Measurements from ENCODE around the gene ACTL7A. TPM values are rescaled to one million over a fixed set of nuclear protein-coding genes. Genes with fewer than 3 reads are reported as not detected.
"Not testable (repeated sequence)": the region's sequence is repeated elsewhere in the genome, so short reads cannot be mapped to it uniquely, and the experiment has no call there.

Gene ACTL7A
- total RNA-seq, 1 donor from 2014 or later, result not detected

DNA sequence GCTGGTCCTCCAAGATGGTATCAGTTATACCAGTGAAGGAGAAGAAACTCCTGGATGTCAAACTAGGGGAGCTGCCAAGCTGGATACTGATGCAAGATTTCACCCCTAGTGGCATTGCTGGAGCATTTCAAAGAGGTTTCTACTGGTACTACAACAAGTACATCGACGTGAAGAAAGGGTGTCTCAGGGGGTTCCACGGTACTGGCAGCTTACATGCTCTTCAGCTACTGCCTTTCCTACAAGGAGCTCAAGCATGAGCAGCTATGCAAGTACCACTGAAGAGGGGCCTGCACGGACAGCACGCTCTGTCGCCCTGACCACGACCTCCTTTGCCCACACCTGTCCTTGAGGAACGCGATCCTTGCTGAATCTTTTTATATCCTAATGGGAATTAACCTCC lies 25.7 kb upstream of the ACTL7A start:
- TF ChIP-seq, protein P1, sequence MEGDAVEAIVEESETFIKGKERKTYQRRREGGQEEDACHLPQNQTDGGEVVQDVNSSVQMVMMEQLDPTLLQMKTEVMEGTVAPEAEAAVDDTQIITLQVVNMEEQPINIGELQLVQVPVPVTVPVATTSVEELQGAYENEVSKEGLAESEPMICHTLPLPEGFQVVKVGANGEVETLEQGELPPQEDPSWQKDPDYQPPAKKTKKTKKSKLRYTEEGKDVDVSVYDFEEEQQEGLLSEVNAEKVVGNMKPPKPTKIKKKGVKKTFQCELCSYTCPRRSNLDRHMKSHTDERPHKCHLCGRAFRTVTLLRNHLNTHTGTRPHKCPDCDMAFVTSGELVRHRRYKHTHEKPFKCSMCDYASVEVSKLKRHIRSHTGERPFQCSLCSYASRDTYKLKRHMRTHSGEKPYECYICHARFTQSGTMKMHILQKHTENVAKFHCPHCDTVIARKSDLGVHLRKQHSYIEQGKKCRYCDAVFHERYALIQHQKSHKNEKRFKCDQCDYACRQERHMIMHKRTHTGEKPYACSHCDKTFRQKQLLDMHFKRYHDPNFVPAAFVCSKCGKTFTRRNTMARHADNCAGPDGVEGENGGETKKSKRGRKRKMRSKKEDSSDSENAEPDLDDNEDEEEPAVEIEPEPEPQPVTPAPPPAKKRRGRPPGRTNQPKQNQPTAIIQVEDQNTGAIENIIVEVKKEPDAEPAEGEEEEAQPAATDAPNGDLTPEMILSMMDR (IDR thresholded peaks at IDR 0.05; ENCODE audit: insufficient read depth, low read length, poor library complexity, severe bottlenecking), result no peak
- no peak for DNase-seq (ENCODE audit: low read depth)
- Histone ChIP-seq H3K27me3 (ENCODE audit: control insufficient read depth, insufficient read depth, low read length) (no peaks in the 10 kb centered on the region), H3K4me3 (ENCODE audit: low read depth, low read length) (no peak overlapping the region), H3K36me3 (ENCODE audit: control insufficient read depth, insufficient read depth, low read length) (no peaks in the 10 kb centered on the region)

DNA sequence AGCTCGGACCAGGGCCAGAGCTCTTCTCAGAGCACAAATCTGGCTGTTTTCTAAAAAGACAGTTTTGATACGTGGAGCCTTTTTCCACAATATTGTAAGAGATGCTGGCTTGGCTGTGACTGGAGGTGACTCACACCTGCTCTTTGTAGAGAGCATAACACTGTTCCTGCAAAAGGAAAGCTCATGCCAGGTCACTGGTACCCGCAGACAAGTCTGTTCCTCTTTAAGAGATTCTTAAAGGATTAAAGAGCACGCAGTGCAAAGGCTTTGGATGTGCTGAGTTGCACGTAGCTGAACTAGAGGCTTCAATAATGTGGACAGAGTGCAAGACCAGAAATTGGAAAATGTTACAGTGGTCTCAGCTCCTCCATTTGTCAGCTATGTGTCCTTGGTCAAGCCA lies 25.3 kb upstream of the ACTL7A start:
- Histone ChIP-seq H3K4me3 (ENCODE audit: low read depth, low read length) (no peak overlapping the region), H3K36me3 (ENCODE audit: control insufficient read depth, insufficient read depth, low read length) (no peaks in the 10 kb centered on the region), H3K27me3 (ENCODE audit: control insufficient read depth, insufficient read depth, low read length) (no peaks in the 10 kb centered on the region)
- DNase-seq (ENCODE audit: low read depth), result no peak
- TF ChIP-seq, protein P1 (IDR thresholded peaks at IDR 0.05; ENCODE audit: insufficient read depth, low read length, poor library complexity, severe bottlenecking), result no peak

DNA sequence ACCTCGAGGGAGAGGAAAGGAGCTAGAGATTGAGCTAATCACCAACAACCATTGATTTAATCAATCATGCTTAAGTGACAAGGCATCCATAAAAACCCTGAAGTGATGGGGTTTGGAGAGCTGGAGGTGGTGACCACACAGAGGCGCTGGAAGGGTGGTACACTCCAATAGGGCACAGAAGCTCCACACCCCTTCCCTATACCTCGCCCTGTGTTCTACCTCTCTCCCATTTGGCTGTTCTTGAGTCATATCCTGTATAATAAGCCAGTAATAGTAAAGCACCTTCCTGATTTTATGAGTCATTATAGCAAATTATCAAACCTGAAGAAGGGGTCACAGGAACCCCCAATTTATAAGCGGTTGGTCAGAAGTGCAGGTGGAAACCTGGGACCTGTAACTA lies 24.5 kb upstream of the ACTL7A start:
- TF ChIP-seq, protein P1 (IDR thresholded peaks at IDR 0.05; ENCODE audit: insufficient read depth, low read length, poor library complexity, severe bottlenecking), result no peak
- no peak overlapping the region for H3K4me3 ChIP-seq (ENCODE audit: low read depth, low read length)
- no peaks in the 10 kb centered on the region for H3K36me3 ChIP-seq (ENCODE audit: control insufficient read depth, insufficient read depth, low read length)
- no peak for DNase-seq (ENCODE audit: low read depth)
- H3K27me3 ChIP-seq (ENCODE audit: control insufficient read depth, insufficient read depth, low read length), result no peaks in the 10 kb centered on the region

- no peaks in the 10 kb centered on the region for H3K36me3 ChIP-seq (ENCODE audit: control insufficient read depth, insufficient read depth, low read length)
- TF ChIP-seq, protein P1 (IDR thresholded peaks at IDR 0.05; ENCODE audit: insufficient read depth, low read length, poor library complexity, severe bottlenecking), result no peak
- no peak for DNase-seq (ENCODE audit: low read depth)
- H3K27me3 ChIP-seq (ENCODE audit: control insufficient read depth, insufficient read depth, low read length), result no peaks in the 10 kb centered on the region
- no peak overlapping the region for H3K4me3 ChIP-seq (ENCODE audit: low read depth, low read length)
Measured at GRCh38 chr9:108838017-108838416, 24.0 kb upstream of the ACTL7A start.

- not testable (repeated sequence) for DNase-seq (ENCODE audit: low read depth); H3K4me3 ChIP-seq (ENCODE audit: low read depth, low read length); H3K27me3 ChIP-seq (ENCODE audit: control insufficient read depth, insufficient read depth, low read length); H3K36me3 ChIP-seq (ENCODE audit: control insufficient read depth, insufficient read depth, low read length)
Measured at GRCh38 chr9:108839561-108839960, 22.5 kb upstream of the ACTL7A start.

- H3K27me3 ChIP-seq (ENCODE audit: control insufficient read depth, insufficient read depth, low read length), result no peaks in the 10 kb centered on the region
- no peaks in the 10 kb centered on the region for H3K36me3 ChIP-seq (ENCODE audit: control insufficient read depth, insufficient read depth, low read length)
- DNase-seq (ENCODE audit: low read depth), result no peak
- H3K4me3 ChIP-seq (ENCODE audit: low read depth, low read length), result no peak overlapping the region
- TF ChIP-seq, protein P1 (IDR thresholded peaks at IDR 0.05; ENCODE audit: insufficient read depth, low read length, poor library complexity, severe bottlenecking), result no peak
Measured at GRCh38 chr9:108842610-108843295, 19.3 kb upstream of the ACTL7A start.
